NCI-H524 treated with DMSO at 0.1 percent for 48 hours (cell line): ENCODE data around the gene NR2F1-AS1.
"Not testable (repeated sequence)": the region's sequence is repeated elsewhere in the genome, so short reads cannot be mapped to it uniquely, and the experiment has no call there.

Experiments used
- DNase-seq: peaks from one replicate; lab custom pipeline; 2025; lab: John Stamatoyannopoulos, UW

The NR2F1-AS1 gene

DNA sequence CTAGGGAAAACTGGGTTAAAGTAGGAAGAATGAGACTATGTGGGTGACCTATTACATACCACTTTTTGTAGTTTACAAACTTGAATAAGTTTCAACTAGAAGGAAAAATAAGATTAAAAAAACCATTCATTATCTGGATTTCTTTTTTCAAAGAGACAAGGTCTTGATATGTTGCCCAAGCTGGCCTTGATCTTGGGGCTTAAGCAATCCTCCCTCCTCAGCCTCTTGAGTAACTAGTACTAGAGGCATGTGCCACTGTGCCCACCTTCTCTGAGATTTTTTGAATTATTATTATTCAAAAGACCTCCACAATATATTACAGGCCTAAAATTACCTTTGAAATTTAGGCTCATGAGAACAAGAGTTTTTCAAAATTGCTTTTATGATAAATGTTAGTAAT is 63.2 kb downstream of the NR2F1-AS1 start:
- no peak for DNase-seq

DNA sequence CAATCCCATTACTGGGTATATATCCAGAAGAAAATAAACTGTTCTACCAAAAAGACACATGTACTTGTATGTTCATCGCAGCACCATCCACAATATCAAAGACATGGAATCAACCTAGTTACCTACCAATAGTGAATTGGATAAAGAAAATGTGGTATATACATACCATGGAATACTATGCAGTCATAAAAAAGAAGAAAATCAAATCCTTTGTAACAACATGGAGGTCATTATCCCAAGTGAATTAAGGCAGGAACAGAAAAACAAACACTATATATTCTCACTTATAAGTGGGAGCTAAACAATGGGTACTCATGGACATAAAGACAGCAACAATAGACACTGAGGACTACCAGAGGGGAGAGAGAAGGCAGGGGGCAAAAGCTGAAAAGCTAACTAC is 67.7 kb downstream of the NR2F1-AS1 start:
- DNase-seq = no peak

DNA sequence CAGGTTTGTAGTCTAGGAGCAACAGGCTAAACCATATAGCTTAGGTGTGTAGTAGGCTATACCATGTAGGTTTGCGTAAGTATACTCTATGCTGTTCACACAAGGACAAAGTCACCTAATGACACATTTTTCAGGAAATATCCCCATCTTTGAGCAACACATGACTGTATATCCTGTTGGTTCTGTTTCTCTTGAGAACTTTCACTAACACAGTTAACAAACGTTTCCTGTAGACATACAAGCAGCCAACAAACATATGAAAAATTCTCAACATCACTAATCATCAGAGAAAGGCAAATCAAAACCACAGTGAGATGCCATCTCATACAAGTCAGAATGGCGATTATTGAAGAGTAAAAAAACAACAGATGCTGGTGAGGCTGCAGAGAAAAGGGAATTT is 68.2 kb downstream of the NR2F1-AS1 start:
- no peak for DNase-seq

DNA sequence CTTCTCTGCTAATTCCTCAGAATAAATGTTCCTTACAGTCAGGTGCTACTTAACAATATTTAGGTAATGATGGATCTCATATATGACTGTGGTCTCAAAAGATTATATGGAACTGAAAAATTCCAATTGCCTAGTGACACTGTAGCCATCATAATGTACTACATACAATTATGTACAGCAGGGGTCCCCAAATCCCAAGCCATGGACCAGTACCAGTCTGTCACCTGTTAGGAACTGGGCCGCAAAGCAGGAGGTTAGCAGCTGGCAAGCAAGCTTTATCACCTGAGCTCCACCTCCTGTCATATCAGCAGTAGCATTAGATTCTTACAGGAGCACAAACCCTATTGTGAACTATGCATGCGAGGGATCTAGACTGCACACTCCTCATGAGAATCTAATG is 69.6 kb downstream of the NR2F1-AS1 start:
- no peak for DNase-seq

DNA sequence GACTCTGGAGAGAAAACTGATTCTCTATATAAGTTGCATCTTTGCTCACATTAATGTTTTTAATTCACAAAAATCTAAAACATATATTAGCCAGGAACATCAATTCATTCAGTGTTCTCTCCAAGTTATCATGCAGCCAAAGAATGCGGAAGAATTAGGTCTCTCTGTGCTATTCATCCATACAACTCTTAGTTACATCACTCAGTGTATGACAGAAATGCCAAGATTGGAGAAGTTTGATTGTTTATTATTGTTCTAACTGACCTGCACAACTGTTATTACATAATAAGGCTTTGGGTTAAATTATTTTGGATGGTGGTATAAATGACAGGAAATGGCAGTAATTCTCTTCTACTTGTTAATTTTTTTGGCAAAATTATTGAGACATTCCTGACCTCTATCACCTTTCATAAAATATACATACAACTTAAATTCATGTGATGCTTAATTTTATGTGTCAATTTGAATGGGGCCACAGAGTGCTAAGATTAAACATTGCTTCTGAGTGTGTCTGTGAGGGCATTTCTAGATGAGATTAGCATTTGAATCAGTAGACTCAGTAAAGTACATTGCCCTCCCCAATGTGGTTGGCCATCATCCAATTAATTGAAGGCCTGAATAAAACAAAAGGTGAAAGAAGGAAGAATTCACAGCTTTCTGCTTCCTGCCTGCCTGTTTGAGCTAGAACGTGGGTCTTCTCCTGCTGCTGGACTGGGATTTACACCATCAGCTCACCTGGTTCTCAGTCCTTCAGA is 70.2 kb downstream of the NR2F1-AS1 start:
- DNase-seq = no peak

DNA sequence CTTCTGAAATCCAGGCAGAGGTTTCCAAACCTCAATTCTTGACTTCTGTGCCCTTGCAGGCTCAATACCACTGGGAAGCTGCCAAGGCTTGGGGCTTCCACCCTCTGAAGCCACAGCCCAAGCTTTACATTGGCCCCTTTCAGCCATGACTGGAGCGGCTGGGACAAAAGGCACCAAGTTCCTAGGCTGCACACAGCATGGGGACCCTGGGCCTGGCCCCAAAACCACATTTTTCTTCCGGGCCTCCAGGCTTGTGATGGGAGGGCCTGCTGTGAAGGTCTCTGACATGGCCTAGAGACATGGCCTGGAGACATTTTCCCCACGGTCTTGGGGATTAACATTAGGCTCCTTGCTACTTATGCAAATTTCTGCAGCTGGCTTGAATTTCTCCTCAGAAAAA is 75.5 kb downstream of the NR2F1-AS1 start:
- not testable (repeated sequence) for DNase-seq

DNA sequence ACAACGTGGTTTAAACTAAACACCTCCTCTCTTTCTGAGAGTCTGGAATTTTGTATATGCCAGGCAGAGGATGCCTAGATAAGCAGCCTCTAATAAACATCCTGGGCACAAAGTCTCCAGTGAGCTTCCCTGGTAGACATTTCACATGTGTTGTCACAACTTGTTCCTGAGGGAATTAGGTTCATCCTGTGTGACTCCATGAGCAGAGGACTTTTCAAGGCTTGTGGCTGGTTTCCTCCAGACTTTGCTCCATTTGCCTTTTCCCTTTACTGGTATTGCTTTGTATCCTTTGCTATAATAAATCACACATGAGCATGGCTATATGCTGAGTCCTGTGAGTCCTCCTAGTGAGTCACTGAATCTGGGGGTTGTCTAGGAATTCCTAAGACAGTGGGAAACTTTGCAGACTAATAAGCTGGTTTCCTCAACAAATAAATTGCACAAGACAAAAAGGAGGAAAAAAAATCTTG is 77.4 kb downstream of the NR2F1-AS1 start:
- DNase-seq = no peak

DNA sequence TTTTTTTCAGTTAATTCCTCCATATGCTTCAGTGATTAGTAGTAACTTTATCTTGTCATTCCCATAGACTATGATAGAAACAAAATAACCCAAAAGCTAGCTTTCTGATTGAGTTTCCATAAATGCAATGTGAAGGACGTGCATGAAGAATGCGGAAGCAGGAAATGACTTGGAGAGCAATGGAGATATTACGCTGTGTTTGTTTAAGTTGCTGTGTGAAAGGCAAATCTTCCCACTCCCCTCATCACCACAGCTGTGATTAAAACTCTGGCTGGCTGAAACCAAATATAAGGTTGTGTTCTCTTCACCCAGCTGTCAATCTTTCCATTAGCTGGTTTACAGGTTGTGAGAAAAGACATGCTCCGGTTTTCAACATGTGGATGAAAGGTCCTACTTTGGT is 83.9 kb downstream of the NR2F1-AS1 start:
- no peak for DNase-seq

DNA sequence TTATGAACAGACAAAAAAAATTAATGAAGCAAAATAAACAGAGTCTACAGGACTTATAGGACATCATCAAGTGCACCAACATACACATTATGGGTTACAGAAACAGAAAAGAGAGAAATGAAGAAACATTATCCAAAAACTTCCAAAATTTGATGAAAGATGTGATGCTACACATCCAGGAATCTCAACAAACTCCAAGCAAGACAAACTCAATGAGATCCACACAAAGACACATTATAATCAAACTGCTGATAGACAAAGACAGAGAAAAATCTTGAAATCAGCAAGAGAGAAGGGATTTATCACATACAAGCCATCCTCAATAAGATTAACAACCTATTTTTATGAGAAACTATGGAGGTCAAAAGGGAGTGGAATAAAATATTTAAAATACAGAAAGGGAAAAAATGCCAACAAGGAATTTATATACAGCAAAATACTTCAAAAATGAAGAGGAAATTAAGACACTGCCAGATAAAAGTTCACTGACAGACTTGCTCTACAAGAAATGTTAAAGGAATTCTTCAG is 101.0 kb downstream of the NR2F1-AS1 start:
- no peak for DNase-seq

DNA sequence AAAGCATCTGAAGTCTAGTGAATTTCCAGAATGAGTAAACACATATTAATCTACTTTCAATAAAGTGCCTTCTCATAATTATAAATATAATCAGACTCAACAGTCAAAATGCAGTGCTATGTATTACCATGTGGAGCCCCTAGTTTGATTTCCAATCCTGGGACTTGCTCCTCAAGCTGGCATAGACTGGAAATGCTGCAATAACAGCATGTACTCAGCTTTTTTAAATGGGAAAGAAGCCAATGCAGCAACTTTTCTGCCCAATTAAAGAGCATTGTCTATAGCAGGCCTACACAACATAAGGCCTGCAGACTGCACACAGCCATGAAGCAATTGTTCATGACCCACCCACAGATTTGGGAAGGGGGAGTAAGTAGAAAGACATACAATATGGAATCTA is 103.2 kb downstream of the NR2F1-AS1 start:
- no peak for DNase-seq

DNA sequence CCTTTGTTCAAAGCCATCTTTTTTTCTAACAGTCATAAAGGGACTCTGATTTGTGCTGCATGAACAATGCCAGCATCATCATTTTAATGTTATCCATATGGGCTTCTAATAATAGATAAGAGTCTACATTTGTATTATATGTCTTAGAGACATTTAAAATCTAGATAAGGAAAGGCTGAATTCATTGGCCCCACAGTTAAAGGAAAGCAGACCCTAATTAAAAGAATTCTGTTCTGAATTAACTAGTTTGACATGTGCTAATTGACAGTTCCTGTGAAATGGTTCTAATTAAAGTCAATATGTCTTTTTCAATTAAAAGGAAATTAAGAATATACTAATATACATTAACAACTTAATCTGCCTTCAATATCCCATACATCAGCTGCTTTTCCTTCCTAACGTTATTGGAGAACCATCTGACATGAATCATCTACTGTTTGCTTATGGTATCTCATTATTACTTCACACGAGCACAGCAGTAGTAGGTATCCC is 104.7 kb downstream of the NR2F1-AS1 start:
- DNase-seq = no peak

DNA sequence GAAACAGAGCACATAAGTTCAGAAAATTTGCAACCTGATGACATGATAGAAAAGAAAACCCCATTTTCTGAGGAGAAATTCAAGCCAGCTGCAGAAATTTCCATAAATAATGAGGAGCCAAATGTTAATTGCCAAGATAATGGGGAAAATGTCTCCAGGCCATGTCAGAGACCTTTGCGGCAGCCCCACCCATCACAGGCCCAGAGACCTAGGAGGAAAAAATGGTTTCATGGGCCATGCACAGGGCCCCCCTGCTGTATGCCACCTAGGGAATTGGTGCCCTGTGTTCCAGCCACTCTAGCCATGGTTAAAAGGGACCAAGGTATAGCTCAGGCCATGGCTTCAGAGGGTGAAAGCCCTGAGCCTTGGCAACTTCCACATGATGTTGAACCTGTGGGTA is 118.1 kb downstream of the NR2F1-AS1 start:
- DNase-seq = no peak

DNA sequence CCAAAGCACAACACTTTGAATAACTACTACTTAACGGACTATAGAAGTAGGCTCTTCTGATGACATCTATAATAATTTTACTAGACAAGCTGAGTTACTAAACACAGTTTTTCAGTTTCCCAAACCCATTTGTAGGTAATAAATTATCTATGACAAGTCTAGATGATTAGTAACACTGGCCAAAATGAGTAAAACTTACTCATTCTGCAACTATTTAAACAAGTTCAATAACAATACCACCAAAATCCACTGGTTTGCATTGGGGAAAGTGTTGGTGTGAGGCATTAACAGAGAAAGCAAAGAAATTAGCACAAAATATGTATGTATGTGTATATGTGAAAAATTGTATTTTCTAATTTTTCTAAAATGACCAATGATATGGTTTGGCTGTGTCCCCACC is 119.3 kb downstream of the NR2F1-AS1 start:
- no peak for DNase-seq

DNA sequence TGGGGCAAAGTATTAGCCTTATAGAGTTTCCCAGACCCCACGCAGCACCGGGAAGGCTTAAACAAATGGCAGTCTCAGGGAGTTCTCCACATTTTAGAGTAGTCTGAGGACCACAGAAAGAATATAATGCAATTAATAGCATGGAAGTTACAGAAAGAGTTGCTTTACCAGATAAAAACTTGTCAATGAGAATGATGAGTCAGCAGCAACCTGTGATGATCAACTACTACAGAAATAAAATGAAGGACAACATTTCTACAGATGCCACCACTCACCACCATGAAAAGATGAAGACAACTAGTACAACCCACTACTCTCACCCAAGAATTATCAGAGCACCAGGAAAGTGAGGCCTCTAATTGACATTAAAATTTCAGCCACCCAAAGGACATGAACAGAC is 120.7 kb downstream of the NR2F1-AS1 start:
- DNase-seq = no peak

DNA sequence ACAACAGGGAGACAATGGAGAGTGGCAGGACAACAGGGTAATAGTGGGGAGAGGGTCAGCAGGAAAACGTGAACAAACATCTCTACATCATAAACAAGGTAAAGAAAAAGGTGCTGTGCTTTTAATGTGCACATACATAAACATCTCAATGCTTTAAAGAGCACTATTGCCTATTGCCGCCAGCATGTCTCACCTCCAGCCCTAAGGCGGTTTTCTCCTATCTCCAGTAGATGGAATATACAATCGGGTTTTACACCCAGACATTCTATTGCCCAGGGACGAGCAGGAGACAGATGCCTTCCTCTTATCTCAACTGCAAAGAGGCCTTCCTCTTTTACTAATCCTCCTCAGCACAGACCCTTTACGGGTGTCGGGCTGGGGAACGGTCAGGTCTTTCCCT is 124.2 kb downstream of the NR2F1-AS1 start:
- not testable (repeated sequence) for DNase-seq

DNA sequence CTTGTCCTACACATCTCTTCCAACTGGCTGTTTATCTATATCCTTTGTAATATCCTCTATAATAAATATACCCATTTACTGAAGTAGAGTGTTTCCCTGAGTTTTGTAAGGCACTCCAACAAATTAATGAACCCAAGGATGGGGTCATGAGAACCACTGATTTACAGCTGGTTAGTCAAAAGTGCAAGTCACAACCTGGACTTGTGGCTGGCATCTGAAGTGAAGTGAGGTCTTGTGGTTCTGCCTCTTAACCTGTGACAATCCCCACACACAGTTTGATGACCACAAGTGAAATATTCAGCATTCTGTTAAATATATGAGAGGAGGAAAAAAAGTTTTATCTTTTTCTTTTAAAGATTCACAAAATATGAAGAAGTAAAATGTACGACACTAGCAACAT is 126.1 kb downstream of the NR2F1-AS1 start:
- DNase-seq = no peak

DNA sequence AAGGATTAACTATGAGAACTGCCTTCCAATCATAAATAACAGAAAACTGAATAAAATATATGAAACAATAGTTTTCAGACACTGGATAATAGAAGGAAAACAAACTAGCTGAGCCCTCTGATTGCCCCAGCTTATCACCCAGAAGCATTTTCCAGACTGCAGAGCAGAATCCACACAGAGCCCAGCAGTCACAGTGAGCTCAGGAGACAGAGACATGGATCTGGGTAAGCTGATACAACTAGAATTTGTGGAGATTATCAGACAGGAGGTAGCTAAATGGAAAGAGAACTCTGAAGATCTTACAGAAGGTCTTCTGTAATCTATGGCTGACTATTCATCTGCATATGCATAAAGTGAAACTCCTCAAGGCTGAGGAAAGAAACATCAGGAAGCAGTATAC is 128.8 kb downstream of the NR2F1-AS1 start:
- DNase-seq = no peak

DNA sequence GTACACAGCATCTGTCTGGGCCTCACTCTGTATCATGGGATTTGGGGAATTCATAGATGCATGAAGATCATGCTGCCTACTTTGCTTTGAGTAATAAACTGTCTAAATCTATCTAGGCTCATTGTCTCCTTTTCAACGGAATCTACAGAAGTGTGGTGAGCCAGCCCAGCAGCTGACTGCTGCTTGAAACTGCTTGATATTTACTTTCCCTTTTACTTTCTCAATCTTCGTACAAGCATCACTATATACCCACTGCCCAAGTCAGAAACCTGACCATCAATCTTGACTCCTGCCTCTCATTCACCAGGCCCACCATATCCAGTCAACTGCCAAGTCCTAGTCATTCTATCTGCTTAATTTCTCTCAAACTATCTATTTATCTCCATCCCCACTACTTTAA is 142.9 kb downstream of the NR2F1-AS1 start:
- no peak for DNase-seq

DNA sequence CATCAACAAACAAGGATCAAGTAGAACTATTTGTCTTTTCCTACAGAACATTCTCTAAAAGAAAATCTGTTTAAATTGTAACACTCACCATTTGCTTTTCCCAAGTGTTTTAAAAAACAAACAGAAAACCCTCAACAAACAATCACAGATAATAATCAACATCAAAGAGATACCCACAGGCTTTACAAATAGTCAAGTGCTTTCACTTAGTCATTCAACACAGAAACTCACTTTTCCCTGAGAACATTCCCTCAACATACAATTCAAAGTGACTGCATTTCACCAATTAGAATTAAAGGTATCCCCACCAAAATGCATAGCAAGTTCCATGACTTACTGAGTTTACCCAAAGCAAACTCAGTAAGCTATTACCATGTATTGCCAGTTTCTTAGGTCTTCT is 144.9 kb downstream of the NR2F1-AS1 start:
- no peak for DNase-seq

DNA sequence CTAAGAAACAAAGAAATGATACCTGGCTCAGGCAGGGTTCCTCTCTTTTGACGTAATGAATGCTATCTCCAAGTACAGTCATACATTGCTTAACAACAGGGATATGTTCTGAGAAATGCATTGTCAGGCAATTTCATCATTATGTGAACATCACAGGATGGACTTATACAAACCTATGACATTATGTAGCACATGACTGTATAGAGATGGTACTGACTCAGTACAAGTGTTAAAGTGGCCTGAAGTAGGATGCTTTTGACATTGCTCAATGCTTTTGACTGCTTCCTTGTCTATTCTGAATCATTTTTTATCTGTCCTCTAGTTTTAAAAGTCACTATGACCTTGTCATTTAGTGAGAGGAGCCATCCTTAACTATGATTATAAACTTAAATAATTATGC is 147.6 kb downstream of the NR2F1-AS1 start:
- DNase-seq = no peak

DNA sequence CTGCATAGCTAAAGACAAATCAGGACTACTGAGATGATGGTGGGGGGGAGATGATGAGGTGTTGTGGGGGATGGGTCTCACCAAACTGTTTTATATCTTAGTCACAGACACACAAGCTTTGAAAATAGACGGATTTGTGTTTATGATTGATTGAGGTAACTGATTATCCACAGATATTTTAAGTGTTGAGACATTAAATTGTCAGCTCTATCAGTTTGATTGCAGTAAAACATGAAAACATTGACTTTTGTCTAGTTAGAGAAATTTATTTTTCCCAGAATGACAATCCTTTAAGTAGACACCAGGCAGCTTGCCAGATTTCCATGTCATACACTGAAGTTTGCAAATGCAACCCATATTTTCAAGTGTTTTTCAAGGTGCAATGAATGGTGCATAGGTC is 149.8 kb downstream of the NR2F1-AS1 start:
- no peak for DNase-seq

DNA sequence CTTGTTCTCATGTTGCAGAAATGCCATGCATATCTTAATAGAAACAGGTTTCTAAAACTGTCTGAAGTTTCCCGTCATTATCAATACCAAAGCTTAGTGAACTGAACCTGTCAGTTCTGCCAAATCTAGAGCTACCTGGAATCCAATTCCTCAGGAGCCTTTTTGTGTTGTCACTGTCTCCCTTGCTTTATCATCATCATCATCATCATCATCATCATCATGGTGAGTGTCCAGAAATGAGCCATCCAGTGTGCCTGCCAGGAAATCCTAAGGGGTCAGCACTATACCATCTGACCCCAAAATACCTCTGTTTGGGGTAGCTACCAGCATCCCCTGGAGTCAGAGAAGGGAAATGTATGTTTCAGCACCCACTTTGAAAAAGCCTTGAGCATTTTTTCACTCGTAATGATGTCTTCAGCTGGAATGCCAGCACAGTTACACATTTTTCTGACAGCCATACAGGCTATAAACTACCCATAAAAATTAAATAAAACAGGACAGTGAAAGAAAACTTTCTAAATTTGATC is 150.3 kb downstream of the NR2F1-AS1 start:
- no peak for DNase-seq

DNA sequence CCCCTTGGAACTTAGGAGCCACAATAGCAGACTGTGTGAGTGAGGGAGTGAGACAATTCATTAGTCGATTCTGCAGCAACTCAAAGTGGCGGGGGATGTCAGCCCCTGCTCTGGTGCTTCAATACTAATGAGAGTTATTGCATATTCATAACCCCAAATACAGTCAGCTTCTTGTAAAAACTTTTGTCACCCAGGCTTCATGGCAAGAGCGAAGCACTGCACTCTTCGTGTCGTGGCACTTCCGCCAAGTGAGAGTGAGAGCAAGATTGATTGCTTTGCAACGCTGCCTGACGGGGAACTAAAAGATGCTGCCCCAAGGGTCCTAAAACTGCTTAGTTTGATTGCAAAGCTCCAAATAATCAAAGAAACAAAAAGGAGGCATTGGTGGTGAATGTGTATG is 150.9 kb downstream of the NR2F1-AS1 start:
- no peak for DNase-seq

DNA sequence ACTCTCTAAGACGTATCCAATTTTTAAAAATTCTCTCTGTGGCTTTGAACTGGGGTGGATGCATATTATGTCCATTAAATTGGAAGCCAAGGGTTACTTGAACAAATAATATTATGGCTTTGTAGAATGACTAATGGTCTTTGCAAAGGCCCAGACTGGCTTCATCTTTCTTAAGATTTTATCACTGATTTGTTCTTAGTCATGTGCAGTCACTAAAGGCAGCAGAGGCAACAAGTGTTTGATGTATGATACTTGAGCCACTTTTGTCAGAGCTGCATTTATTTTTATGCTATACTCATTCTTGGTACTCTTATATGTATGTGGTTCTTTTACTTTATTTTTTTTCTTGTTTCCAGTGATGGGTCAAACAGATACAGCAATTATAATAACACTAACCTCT is 152.2 kb downstream of the NR2F1-AS1 start:
- no peak for DNase-seq
